ENCODE results near the gene SLC49A4. TPM values are rescaled to one million over a fixed set of nuclear protein-coding genes. Genes with fewer than 3 reads are reported as not detected.

SLC49A4 gene
- total and polyA plus RNA-seq, 2 of the 13 experiments (the other 11 are each of a cell fraction or from before 2014, with no cell fraction given), result 6.5 to 16.3 TPM

- TF ChIP-seq ZNF407 (CRISPR knock-in tag; IDR thresholded peaks at IDR 0.05; ENCODE audit: not compliant biosample characterization) (no peak), TEAD3 (CRISPR knock-in tag; optimal IDR thresholded peaks at IDR 0.05; ENCODE audit: borderline replicate concordance) (peak; percentile 13), CTCF (CRISPR knock-in tag; IDR thresholded peaks at IDR 0.05) (peak; percentile 86), SRY (CRISPR knock-in tag; IDR thresholded peaks at IDR 0.05) (no peak), THAP11 (CRISPR knock-in tag; IDR thresholded peaks at IDR 0.05) (0 out of 2 replicates have a peak, but pooled peaks have one; percentile 13), STAG1 (CRISPR knock-in tag; IDR thresholded peaks at IDR 0.05) (peak; percentile 82), XRCC5 (optimal IDR thresholded peaks at IDR 0.05; ENCODE audit: low read length) (peak; percentile 22), STAT5B (CRISPR knock-in tag; IDR thresholded peaks at IDR 0.05) (no peak), ATF2 (CRISPR knock-in tag; IDR thresholded peaks at IDR 0.05) (no peak)
These were observed 39.9 kb upstream of the SLC49A4 start (continued) for GRCh38 chr3:122754929-122755328.

Data from HepG2 (cell line).